Dedifferentiated amniotic fluid mesenchymal stem cell (primary cell): ENCODE data around the gene SMIM1.

Experiments
- DNase-seq: peaks from one replicate; pipeline ENCODE4 v3.0.0-alpha.2; 2016; ENCODE audit errors: extremely low spot score

SMIM1 gene, protein sequence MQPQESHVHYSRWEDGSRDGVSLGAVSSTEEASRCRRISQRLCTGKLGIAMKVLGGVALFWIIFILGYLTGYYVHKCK

DNA sequence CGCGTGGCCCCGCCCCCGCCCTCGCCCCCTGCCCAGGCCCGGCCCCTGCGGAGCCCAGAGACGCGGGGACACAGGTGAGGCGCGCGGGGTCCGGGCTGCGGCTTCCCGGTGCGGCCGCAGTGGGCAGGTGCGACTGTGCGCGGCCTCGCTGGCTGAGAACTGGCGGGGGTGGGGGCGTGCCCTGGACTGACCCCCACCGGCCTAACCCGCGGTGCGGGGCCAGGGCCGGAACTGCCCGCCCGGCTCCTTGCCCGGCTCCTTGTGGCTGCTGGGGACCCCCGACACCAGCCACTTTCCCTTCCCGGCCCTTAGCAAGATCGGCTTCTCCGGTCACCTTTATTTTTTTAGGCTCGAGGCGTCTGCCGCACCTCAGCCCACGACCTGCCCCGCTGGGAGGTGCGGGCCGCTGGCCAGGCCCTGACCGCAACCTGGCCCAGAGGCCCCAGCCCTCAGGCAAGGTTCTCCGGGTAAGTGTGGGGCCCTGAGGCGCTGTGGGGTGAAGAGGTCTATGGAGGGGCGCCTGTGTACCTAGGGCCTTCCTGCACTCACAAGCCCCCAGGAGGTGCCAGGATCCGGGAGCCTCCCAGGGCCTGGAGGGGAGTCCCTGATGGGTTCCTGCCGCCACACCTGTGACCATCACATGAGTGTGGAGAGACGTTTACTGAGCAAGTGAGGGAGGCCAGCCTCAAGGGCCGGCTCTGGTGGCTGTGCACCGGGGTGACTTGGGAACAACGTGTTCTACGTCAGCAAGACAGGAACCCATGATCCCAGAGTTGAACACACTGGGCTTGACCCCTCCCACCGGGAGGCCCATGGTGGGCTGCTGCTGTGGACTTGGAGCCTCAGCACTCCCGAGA lies at the start of gene SMIM1:
TSS of gene SMIM1 (plus strand) at position 35 of the 857 bp plus-strand sequence. CDS start 2,625 bp downstream, outside the sequence.
- no peak for DNase-seq

DNA sequence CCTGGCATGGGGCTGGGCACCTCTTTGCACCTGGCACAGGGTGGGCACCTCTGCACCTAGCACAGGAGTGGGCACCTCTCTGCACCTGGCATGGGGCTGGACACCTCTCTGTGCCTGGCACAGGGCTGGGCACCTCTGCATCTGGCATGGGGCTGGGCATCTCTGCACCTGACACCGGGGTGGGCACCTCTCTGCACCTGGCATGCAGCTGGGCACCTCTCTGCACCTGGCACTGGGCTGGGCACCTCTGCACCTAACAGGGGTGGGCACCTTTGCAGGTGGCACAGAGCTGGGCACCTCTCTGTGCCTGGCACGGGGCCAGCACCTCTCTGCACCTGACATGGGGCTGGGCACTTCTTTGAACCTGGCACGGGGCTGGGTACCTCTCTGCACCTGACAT lies 49.7 kb upstream of the SMIM1 start:
- DNase-seq = no peak

DNA sequence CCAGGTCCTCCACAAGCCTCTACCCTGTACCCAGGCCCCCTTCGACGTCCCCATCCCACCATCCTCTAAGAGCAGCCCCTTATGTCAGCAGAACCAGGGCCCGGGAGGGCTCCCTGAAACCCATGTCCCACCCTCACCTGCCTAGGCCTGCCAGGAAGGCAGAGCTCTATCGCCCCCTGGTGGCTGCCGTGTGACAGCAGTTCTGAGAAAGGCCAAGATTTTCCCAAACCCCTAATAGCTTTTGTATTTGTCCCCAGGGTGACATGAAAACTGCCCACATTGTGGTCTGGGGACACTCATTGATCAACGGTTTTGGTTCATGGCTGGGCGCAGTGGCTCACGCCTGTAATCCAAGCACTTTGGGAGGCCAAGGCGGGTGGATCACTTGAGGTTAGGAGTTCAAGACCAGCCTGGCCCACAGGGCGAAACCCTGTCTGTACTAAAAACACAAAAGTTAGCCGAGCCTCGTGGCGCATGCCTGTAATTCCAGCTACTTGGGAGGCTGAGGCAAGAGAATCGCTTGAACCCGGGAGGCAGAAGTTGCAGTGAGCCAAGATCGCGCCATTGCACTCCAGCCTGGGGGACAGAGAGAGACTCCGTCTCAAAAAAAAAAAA lies 48.0 kb upstream of the SMIM1 start:
- DNase-seq = peak; percentile 39

DNA sequence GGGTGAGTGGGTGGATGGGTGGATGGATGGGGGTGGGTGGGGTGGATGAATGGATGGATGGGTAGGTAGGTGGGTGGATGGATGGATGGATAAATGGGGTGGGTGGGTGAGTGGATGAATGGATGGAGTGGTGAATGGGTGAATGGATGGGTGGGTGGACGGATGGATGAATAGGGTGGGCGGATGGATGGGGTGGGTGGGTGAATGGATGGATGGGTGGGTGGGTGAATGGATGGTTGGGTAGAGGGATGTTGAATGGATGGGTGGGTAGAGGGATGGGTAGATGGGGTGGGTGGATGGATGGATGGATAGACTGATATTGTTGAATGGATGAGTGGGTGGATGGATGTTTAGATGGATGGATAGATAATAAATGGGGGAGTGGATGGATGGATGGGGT lies 47.2 kb upstream of the SMIM1 start:
- DNase-seq = no peak

DNA sequence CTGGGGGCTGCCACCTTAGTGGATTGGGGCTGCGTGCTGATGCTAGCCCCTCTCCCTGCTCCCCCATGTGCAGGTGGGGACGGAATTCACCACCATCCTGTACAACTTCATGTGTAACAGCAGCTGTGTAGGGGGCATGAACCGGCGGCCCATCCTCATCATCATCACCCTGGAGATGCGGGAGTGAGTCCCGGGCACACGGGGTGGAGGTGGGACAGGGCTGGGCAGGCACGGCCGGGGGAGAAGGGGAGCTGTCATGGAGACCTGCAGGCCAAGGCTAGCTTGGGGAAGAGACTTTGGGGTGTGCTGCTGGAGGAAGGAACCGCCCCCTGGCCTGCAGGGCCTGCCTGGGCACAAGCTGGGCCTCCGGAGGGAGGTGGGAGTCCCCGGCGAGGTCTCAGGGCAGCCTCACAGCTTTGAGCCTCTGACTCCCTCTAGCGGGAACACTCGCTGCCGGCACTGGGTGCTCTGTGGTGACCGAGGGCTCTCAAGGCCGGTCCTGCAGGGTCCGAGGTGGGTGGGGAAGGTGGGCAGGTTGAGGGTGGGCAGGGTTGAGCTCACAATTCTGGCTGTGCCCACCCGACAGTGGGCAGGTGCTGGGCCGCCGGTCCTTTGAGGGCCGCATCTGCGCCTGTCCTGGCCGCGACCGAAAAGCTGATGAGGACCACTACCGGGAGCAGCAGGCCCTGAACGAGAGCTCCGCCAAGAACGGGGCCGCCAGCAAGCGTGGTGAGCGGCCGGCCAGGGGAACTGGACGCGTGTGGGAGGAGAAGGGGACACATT lies 45.3 kb upstream of the SMIM1 start:
- DNase-seq = no peak

DNA sequence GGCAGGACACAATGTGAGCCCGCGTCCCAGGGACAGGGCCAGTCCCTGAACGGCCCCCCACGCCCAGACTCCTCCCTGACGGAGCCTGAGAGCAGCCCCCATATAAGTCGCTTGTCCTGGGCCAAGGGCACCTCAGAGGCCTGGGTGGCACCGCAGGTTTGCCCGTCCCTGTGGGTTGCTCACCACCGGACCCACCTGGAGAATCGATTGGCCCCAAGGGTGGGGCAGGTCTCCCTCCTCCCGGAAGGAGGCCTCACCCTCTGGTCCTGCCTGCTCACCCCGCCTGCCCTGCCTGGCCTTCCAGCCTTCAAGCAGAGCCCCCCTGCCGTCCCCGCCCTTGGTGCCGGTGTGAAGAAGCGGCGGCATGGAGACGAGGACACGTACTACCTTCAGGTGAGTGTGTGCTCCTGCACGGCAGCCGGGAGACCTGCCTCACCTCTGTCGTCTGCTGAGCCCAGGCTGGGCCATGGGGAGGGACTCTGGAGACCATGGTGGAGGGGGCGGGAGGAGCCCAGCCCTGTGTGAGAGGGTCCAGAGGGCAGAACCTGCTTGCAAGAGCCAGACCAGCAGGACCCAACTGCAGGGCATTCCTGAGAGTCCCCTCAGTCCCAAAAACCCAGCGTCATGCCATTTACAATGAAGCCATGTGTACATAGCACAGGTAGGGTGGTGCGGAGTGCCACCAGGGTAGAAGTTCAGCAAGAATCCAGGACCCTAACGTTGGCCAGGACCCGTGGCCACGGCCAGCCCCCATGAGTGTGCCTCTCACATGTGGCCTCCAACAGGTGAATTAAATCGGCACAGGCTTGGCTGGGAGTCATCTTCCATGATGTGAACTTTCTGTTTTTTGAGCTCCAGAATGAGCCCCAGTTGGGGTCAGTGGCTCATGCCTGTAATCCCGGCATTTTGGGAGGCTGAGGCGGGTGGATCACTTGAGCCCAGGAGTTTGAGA lies 44.4 kb upstream of the SMIM1 start:
- DNase-seq = no peak

DNA sequence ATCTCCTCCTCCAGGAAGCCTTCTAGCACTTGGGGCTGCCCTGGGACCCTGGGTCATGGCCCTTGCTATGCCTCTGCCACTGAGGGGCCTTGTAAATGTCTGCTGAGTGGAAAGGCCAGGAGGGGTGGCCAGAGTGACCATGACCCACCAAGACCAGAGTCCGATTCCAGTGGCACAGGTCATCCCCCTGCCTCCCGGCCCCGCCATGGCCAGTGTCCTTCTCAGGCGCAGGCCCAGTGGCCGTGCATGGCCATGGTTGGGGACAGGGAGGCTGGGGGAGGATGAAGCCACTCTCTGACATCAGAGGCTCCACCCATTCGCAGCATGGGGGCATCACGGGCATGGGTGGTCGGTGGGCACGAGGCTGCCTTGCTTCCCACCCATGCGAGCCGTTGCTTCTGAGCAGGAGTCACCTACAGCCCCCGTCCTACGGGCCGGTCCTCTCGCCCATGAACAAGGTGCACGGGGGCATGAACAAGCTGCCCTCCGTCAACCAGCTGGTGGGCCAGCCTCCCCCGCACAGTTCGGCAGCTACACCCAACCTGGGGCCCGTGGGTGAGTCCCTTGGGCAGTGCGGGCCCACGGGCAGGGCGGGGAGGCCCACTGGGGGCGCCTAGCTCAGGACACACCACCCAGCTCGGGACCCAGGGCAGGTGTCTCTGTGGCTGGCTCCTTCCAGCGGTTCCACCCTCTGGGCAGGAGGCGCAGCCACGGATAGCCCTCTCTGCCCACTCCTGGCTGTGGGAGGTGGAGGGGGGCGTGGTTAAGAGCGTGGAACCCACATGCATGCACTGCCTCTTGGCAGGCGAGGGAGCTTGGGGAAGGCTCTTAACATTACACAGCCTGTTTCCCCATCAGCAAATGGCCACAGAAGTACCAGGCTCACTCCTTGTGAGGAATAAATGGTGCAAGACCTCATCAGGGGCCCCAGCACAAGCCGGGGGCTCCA lies 42.7 kb upstream of the SMIM1 start:
- DNase-seq = no peak

DNA sequence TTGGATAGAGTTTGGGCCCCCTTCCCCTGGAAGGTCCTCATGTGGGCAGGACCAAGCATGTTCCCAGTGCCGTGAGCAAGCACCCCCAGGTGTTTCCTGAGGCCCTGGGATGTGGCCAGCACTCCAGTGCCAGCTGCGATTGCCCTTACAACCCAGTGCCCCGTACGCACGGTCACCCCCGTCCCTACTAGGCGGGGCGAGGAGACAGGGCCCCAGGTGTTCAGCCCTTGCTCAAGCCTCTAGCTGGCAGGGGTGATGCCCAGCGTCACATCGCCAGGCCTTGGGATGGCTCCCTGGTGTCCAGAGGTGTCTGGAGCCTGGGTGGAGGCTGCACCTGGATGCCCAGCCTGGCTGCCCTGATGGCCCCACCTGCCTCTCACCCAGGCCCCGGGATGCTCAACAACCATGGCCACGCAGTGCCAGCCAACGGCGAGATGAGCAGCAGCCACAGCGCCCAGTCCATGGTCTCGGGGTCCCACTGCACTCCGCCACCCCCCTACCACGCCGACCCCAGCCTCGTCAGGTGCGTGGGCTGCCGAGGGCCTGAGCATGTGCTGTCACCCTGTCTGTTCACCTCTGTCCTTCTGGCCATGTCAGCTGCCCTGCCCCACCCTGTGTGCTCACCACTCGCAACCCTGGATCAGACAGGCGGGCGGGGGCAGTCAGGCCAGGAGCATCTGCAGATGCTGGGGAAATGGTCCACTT lies 41.9 kb upstream of the SMIM1 start:
- no peak for DNase-seq

DNA sequence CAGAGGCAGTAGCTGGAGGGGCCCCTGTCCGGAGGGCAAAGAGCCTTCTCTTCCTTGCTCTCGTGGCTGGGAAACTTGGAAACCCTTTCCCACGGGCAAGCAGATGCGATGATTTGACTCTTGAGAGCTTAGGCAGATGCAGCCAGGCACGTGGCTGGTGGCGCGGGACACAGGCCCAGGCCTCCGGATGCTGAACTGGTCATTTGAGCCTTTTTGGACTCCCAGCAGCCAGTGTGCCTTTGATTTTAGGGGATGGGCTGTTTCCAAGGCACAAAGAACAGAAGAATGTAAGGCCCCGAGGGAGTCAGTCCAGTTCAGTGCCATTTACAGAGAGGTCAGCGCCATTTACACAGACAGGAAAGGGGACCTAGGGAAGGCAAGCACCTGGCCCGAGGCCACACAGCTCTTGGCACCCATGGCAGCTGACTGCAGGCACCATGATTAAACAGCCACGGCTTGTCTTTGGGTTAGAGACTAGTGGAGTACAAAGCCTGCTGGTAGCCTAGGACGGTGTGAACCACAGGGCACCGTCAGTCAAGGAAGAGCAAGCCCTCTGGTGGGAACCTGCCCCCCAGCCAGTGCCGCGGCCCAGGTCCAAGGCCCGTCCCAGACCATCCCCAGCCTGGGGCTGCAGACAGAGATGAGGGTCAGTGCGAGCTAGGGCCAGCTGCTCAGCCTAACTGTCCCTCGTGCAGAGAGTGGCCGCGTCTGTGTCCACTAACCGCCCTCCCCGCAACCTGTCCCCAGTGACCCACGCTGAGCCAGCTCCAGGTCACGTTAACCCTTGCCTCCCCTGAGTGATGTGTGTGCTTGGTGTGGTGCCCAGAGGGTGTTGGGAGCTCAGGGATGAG lies 40.7 kb upstream of the SMIM1 start:
- no peak for DNase-seq

DNA sequence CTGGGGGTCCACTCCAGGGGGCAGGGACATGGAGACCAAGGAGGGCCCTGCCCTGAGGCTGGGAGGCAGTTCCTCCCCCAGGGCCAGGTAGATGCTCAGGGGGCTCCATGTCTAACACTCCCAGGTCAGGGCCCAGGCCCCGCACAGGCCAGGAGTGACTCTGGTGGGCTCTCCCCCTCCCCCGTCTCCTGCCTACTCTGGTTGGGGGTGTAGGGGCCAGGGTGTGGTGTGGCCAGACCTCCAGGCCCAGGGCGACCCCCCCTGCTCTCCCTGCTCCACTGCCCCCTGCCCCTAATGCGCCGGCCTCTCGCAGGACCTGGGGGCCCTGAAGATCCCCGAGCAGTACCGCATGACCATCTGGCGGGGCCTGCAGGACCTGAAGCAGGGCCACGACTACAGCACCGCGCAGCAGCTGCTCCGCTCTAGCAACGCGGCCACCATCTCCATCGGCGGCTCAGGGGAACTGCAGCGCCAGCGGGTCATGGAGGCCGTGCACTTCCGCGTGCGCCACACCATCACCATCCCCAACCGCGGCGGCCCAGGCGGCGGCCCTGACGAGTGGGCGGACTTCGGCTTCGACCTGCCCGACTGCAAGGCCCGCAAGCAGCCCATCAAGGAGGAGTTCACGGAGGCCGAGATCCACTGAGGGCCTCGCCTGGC lies 40.0 kb upstream of the SMIM1 start:
- no peak for DNase-seq

DNA sequence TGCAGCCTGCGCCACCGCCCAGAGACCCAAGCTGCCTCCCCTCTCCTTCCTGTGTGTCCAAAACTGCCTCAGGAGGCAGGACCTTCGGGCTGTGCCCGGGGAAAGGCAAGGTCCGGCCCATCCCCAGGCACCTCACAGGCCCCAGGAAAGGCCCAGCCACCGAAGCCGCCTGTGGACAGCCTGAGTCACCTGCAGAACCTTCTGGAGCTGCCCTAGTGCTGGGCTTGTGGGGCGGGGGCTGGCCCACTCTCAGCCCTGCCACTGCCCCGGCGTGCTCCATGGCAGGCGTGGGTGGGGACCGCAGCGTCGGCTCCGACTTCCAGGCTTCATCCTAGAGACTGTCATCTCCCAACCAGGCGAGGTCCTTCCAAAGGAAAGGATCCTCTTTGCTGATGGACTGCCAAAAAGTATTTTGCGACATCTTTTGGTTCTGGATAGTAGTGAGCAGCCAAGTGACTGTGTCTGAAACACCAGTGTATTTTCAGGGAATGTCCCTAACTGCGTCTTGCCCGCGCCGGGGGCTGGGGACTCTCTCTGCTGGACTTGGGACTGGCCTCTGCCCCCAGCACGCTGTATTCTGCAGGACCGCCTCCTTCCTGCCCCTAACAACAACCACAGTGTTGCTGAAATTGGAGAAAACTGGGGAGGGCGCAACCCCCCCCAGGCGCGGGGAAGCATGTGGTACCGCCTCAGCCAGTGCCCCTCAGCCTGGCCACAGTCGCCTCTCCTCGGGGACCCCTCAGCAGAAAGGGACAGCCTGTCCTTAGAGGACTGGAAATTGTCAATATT lies 39.3 kb upstream of the SMIM1 start:
- no peak for DNase-seq

DNA sequence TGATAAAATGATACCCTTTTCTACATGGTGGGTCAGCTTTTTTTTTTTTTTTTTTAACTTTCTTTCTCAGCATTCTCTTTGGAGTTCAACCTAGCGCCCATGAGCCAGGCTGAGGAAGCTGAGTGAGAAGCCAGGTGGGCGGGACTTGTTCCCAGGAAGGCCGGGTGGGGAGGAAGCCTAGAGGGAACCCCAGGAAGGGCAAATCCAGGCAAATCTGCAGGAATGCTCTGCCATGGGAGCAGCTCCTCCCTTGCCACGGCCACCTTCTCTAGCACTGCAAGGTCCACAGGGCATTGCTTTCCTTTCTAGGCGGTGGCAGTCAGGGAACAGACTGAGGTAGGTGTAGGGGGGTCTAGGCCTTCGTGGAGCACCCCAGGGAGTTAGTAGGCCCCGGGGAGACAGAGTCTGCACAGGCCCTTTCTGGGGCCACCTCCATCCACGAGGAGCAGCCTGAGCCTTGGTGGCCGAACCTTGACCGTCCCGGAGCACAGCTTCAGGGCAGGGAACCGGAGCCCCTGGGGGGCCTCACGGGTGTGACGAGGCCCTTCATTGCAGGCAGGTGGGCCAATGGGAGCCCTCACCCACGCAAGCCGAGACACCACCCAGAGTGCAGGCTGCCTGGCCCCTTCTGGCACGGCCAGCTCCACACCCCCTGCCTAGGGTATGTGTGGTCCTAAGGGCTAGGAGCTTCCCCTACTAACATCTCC lies 38.5 kb upstream of the SMIM1 start:
- no peak for DNase-seq

DNA sequence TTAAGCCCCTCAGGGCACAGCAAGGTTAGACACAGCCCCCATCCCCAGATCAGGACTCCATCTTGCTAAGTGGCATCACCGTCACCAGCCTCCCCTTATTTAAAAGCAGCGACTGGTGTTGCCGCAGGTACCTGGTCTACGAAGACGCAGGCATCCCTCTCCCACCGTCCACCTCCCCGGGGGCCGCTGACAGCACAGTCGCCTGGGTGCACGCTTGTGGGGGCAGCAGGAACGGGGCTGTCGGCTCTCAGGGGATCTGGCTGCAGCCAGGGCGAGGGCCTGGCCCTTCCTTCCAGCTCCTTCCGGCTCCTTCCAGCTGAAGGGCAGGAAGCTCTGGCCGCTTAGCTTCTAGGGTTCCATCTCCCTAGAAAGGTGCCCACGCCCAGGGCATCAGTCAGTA lies 37.9 kb upstream of the SMIM1 start:
- DNase-seq = no peak

DNA sequence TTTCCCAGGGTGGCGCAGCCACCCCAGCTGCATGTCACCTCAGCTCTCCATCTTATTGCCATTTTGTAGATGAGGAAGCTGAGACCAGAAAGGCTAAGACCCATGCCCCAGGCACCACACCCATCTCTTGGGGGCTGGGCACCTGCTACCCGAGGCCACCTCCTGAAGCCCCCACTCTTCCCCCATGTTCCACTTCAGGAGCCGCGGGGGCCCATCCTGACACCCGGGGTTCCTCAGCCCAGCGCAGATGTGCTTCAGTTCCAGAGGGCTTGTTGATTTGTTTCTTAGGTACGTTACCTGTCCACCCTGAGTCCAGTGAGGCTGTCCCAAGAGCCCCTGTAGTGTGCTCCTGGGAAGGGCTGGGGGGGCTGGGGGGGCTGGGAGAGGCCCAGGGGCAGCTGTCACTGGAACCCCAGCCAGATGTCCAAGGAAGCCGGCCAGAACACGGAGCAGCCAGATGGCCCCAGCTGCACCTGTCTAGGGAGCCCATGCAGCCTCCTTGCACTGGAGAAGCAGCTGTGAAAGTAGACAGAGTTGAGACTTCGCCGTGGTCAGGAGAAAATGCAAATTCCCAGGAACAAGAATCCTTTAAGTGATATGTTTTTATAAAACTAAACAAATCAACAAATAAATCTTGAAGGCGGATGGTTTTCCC lies 37.4 kb upstream of the SMIM1 start:
- DNase-seq = no peak

DNA sequence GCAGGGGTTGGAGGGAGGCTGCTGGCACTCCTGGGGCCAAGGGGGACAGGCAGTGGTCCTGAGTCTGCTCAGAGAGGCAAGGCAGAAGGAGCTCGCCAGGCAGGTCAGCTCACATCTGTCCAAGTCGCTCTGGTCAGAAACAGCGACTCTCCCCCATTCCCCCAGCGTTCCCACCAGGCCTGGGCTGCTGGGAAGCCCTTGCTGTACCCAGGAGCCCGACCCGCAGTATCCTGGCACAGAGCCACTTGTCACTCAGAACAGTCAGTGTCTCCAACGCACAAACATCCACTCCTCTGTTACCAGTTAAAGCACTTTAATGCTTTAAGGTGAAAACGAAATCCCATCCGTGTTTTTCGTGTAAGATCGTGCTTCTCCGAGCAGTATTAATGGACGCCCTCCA lies 36.9 kb upstream of the SMIM1 start:
- no peak for DNase-seq

DNA sequence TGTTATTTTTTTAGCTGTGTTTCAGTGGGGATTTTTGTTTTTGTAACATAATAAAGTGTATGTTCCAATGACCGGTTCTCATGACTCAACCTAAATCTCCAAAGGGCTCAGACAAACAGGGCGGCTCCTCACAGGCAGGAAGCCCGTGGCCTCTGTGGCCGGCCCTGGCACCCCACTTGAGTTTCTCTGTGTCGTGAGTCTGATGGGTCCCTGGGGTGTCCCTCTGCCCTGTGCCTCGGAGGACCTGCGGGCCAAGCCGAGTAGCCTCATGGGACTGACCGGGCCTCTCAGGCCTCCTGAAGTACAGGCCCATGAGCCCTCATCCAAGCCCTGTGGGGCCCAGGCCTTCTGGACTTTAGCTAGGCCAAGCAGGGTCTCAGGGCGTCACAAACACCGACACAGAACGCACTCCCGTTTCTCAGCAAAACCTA lies 36.4 kb upstream of the SMIM1 start:
- no peak for DNase-seq
